Panc1 (cell line): ENCODE measurements around the gene CPXM1. TPM values are rescaled to one million over a fixed set of nuclear protein-coding genes. Genes with fewer than 3 reads are reported as not detected.

Source experiments
- ATAC-seq: fragments of 200-7000 bp; cut with Tn5 transposase; 2 replicates; pipeline ENCODE4 v1.9.1; 2020; ENCODE audit warnings: mild to moderate bottlenecking, moderate library complexity
- BruUV-seq: library from RNA; stranded (reverse); fragments of 400-500 nt; replicated peaks from 2 replicates; lab custom pipeline; 2021; lab: Mats Ljungman, UMichigan
- CTCF ChIA-PET: fragments of 300-600 bp; sonication (Branson Sonifier 250); formaldehyde crosslinking; loops from one replicate; lab custom pipeline; 2022; ENCODE audit warnings: antibody characterized with exemption; lab: Charles Lee
- POLR2A ChIA-PET: fragments of 300-600 bp; sonication (Branson Sonifier 250); formaldehyde crosslinking; loops from one replicate; lab custom pipeline; 2022; ENCODE audit warnings: antibody characterized with exemption; lab: Charles Lee
- DNase-seq: peaks from one replicate; pipeline ENCODE4 v3.0.0-alpha.2; 2010; ENCODE audit warnings: low read depth, low spot score
- H3K27ac ChIP-seq: 2 replicates; pipeline ENCODE4 v1.5.1; 2011; ENCODE audit warnings: mild to moderate bottlenecking, low read length, inconsistent platforms
- H3K27me3 ChIP-seq: fragments of 200-500 bp; sonication (Bioruptor generic); 2 replicates; pipeline ENCODE4 v1.6.0; 2014; ENCODE audit warnings: low read length, inconsistent platforms; ENCODE audit not compliant: control insufficient read depth, insufficient read depth
- H3K36me3 ChIP-seq: fragments of 200-500 bp; sonication (Bioruptor generic); 2 replicates; pipeline ENCODE4 v1.5.1; 2014; ENCODE audit warnings: inconsistent platforms, mild to moderate bottlenecking, low read length, moderate library complexity; ENCODE audit not compliant: control insufficient read depth, insufficient read depth
- H3K4me1 ChIP-seq: 2 replicates; pipeline ENCODE4 v1.5.1; 2011; ENCODE audit warnings: inconsistent platforms, mild to moderate bottlenecking, low read length, moderate library complexity; ENCODE audit not compliant: control insufficient read depth, insufficient read depth
- H3K4me3 ChIP-seq, 2 experiments: 2 replicates each; pipeline ENCODE4 v1.5.1; 2011 to 2012; ENCODE audit warnings: low read depth in 2 of 2, low read length in 2 of 2, mild to moderate bottlenecking in 2 of 2, inconsistent platforms in 1 of 2, moderate library complexity in 1 of 2
- H3K9me3 ChIP-seq: fragments of 200-500 bp; sonication (Bioruptor generic); 2 replicates; pipeline ENCODE4 v1.5.1; 2014; ENCODE audit warnings: low read depth, mild to moderate bottlenecking, inconsistent platforms, low read length, moderate library complexity; ENCODE audit not compliant: control insufficient read depth, insufficient read depth
- CTCF ChIP-seq: fragments of 450-650 bp; IDR thresholded peaks from 2 replicates; pipeline ENCODE4 v1.5.1; 2017; ENCODE audit warnings: mild to moderate bottlenecking
- POLR2AphosphoS5 ChIP-seq: IDR thresholded peaks from 2 replicates; pipeline ENCODE4 v1.6.1; 2012; ENCODE audit warnings: mild to moderate bottlenecking, low read depth, low read length, moderate library complexity
- SIN3A ChIP-seq: IDR thresholded peaks from 2 replicates; pipeline ENCODE4 v1.6.1; 2012; ENCODE audit warnings: low read depth, mild to moderate bottlenecking, low read length, moderate library complexity, borderline replicate concordance; ENCODE audit not compliant: insufficient read depth
- TCF7L2 ChIP-seq: IDR thresholded peaks from 2 replicates; pipeline ENCODE4 v1.6.1; 2011; ENCODE audit warnings: mild to moderate bottlenecking, low read depth, low read length, inconsistent platforms
- in situ Hi-C: cut with HindIII; loops from 2 replicates; pipeline ENCODE4 v1.10.0; 2016; ENCODE audit warnings: low sequenced_read_pairs, low pct_unique_long_range_greater_than_20kb
- intact Hi-C: fragments of 100-400 bp; cut with micrococcal nuclease; formaldehyde crosslinking; loops from one replicate; pipeline ENCODE4 v1.10.0; 2022; ENCODE audit not compliant: unreplicated experiment
- total RNA-seq: library from RNA; stranded (reverse); gene quantifications from one replicate; pipeline ENCODE4 v1.2.1, GENCODE V29; 2021; ENCODE audit not compliant: unreplicated experiment
- TF ChIP-seq, protein P1 (sequence below), 2 experiments: IDR thresholded peaks; 2 replicates each; pipeline ENCODE4 v1.6.1; 2011 to 2012; ENCODE audit warnings: low read depth in 2 of 2, control low read depth in 1 of 2, low read length in 1 of 2, mild to moderate bottlenecking in 1 of 2, moderate library complexity in 1 of 2; ENCODE audit not compliant: insufficient read depth in 1 of 2

CPXM1 gene
- total RNA-seq, 1 experiment from 2014 or later: not detected

- TF ChIP-seq TCF7L2 (no peak), SIN3A (no peak), POLR2AphosphoS5 (no peak)
- TF ChIP-seq, protein P1, sequence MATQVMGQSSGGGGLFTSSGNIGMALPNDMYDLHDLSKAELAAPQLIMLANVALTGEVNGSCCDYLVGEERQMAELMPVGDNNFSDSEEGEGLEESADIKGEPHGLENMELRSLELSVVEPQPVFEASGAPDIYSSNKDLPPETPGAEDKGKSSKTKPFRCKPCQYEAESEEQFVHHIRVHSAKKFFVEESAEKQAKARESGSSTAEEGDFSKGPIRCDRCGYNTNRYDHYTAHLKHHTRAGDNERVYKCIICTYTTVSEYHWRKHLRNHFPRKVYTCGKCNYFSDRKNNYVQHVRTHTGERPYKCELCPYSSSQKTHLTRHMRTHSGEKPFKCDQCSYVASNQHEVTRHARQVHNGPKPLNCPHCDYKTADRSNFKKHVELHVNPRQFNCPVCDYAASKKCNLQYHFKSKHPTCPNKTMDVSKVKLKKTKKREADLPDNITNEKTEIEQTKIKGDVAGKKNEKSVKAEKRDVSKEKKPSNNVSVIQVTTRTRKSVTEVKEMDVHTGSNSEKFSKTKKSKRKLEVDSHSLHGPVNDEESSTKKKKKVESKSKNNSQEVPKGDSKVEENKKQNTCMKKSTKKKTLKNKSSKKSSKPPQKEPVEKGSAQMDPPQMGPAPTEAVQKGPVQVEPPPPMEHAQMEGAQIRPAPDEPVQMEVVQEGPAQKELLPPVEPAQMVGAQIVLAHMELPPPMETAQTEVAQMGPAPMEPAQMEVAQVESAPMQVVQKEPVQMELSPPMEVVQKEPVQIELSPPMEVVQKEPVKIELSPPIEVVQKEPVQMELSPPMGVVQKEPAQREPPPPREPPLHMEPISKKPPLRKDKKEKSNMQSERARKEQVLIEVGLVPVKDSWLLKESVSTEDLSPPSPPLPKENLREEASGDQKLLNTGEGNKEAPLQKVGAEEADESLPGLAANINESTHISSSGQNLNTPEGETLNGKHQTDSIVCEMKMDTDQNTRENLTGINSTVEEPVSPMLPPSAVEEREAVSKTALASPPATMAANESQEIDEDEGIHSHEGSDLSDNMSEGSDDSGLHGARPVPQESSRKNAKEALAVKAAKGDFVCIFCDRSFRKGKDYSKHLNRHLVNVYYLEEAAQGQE (IDR thresholded peaks at IDR 0.05; ENCODE audit: insufficient read depth in 1 of 2, low read depth in 2 of 2, low read length in 1 of 2): no peak
- ChIA-PET POLR2A (no interaction called here), CTCF (no interaction called here)
- ATAC-seq: no peak
- H3K36me3 ChIP-seq: no peaks in the 10 kb centered on the region
- DNase-seq: no peak
- in situ Hi-C loops (no loop called here), intact Hi-C loops (no loop called here)
- H3K4me3 ChIP-seq: no peak overlapping the region
- H3K4me1 ChIP-seq: peaks cover 11% of the 10 kb centered on the region
- H3K27ac ChIP-seq: no peak overlapping the region
- no peaks in the 10 kb centered on the region for H3K9me3 ChIP-seq
- no peaks in the 10 kb centered on the region for H3K27me3 ChIP-seq
- no TSS peak for BruUV-seq
These were observed 46.0 kb downstream of the CPXM1 start for GRCh38 chr20:2754424-2754823.

DNA sequence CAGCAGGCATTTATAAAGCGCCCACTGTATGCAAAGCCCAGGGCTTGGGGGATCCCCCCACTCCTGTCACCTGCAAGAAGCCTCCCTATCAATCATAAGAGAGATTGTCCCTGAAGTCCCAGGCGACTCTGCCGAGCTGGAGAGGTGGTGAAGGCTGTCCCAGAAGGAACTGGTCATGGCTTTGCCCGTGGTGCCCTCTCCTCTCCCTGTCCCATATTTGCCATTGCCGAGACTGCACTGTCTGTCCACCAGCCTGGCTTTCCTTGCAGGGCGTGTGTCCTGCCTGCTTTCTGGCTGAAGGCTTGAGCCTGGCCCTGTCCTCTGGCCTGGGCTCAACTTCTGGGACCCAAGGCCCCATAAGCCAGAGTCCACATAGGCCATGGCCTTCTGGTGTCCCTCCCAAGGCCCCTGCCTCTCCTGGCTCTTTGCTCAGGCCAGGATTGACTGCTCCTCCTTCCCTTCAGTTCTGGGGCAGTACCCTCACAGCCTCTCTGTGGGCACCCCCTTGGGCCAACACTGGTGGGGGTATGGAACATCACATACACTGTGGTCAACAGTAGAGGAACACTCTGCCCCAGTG, 46.9 kb downstream of the CPXM1 start:
- Histone ChIP-seq H3K4me3 (no peak overlapping the region), H3K36me3 (no peaks in the 10 kb centered on the region), H3K27me3 (no peaks in the 10 kb centered on the region), H3K4me1 (peaks cover 11% of the 10 kb centered on the region), H3K9me3 (no peaks in the 10 kb centered on the region), H3K27ac (no peak overlapping the region)
- CTCF ChIA-PET: no interaction called here
- DNase-seq (no peak), ATAC-seq (no peak)
- intact Hi-C loops: no loop called here
- POLR2A ChIA-PET: interaction anchor here (0.6 kb wide), 1 partner anchor 37 kb away, joined by 10 read pairs; no protein-coding TSS in a partner anchor
- TF ChIP-seq SIN3A (no peak), CTCF (no peak), POLR2AphosphoS5 (no peak), TCF7L2 (no peak)
- TF ChIP-seq, protein P1 (IDR thresholded peaks at IDR 0.05; ENCODE audit: insufficient read depth in 1 of 2, low read depth in 2 of 2, low read length in 1 of 2): no peak
- BruUV-seq: no TSS peak
- in situ Hi-C loops: no loop called here
